GM21526 (cell line): ENCODE results near the gene CCDC183.
"Not testable (repeated sequence)": the region's sequence is repeated elsewhere in the genome, so short reads cannot be mapped to it uniquely, and the experiment has no call there.

Experiments
- ATAC-seq: cut with Tn5 transposase; IDR thresholded peaks from one replicate; pipeline ENCODE4 v1.9.1; 2021; ENCODE audit warnings: moderate library complexity; ENCODE audit not compliant: unreplicated experiment, low FRiP score

Gene CCDC183

DNA sequence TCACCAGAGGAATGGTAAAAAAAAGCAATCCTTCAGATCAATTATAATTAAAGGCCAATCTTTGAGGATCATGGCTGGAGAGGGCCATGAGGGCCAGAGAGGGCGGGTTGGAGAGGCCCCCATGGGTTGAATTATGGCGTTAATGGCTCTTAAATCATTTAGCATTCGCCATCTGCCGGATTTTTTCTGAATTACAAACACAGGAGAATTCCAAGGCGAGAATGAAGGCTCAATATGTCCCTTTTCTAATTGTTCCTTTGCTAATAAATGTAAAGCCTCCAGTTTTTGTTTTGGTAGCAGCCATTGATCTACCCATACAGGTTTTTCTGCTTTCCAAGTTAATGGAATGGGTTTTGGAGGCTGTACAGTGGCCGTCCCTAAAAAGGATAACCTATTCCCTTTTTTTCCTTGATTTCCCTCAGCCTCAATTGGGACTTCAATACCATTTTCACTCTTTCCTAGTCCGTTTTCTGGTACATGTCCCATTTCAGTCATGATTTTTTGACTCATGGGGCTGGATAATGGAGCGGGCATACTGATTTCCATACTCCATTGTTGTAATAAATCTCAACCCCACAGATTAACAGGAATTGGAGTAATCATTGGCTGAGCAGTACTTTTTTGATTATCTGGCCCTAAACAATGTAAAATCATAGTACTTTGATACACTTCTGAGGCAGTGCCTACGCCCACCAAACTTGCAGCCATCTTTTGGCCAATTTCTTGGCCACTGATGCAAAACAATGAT, 11.7 kb upstream of the CCDC183 start:
- ATAC-seq, result no peak

DNA sequence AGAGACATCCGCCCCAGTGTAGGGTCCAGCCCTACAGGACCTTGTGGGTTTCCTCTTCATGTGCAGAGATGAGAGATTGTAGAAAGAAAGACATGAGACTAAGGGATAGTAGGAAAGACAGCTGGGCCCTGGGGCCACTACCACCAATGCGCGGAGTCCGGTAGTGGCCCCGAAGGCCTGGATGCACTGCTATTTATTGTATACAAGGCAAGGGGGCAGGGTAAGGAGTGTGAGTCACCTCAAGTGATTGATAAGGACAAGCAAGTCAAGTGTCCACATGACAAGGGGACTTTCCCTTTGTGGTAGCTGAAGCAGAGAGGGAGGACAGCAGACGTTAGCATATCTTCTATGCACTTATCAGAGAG, 11.2 kb upstream of the CCDC183 start:
- ATAC-seq, result no peak

DNA sequence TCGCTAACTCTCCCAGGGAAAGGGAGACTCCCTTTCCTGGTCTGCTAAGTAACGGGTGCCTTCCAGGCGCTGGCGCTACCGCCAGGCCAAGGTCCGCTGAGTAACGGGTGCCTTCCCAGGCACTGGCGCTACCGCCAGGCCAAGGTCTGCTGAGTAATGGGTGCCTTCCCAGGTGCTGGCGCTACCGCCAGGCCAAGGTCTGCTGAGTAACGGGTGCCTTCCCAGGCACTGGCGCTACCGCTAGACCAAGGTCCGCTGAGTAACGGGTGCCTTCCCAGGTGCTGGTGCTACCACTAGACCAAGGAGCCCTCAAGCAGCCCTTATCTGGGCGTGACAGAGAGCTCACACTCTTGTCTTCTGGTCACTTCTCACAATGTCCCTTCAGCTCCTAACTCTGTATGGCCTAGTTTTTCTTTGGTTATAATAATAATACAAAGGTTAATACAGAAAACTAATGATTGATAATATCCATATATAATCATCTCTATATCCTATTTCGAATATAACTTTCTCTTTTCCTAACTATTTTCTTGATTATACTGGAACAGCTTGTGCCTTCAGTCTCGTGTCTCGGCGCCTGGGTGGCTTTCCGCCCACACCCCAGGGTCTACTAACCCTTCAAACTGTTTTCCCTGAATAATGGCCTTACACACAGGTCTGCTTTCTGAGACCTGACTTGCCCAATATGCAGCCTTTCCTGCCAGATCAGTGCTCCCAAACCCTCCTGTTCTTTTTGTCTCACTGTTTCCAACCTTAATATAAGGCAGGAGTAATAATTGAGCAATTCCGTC, 10.4 kb upstream of the CCDC183 start:
- not testable (repeated sequence) for ATAC-seq

DNA sequence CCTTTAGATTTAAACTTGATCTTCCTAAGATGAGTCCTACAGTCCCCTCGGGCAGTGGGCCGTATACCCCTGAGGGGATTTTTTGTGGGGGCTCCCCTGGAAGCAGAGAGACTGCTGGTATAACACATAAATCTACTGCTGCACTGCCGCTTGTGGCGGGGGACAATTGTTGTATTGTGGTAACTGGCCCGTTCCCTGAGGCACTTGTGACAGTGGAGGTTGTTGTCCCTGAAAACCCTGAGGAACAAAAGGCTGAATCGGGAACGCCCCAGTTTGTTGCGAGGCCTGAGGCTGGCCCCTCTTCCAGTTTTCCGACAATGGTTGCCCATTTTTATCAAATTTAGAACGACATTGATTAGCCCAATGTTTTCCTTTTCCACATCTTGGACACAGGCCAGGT, 9.7 kb upstream of the CCDC183 start:
- no peak for ATAC-seq

DNA sequence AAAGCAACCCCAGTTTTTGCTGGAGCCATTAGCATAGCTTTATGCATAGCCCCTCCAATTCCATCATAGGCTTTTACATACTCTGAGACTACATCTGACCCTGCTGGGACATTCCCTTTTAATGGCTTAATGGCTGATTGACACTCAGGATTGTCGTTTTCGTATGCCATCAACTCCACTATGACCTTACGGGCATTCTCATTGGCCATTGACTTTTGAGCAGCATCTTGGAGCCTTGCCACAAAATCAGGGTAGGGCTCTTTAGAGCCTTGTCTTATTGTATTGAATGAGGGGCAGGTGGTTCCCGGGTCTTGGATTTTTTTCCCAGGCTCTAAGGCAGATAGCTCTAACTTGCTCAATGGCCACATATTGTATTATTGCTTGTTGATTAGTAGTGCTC, 9.2 kb upstream of the CCDC183 start:
- ATAC-seq, result not testable (repeated sequence)

DNA sequence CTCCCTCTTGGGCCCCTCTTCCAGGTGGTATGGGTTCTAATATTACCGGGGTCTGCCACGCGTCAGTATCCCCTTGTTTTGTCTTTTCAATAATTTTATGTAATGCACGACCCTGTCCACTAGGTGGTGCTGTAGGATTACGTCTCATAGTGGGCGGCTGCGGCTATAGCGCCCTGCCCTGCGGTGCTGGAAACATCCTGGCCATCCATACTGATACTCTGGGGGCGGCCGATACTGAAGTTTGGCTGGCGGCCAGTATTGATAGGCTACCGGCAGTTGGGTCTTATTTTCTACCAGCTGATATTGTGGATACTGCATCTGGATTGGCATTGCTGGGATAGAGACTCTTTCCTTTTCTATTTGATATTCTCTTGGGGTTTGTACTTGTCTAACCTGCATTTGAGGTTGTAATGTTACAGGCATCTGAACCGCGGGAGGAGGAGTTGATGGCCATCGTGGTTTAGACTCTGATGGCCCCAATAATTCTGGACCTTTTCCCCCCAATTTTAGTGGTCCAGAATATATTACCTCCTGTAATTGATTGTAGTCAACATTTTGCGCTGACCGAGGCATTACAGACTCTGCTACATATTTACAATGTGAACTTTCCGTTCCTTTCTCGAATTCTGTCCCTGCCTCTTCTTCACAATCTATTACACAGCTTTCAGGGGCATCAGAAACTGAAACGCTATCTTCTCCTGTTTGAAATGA, 8.3 kb upstream of the CCDC183 start:
- no peak for ATAC-seq

DNA sequence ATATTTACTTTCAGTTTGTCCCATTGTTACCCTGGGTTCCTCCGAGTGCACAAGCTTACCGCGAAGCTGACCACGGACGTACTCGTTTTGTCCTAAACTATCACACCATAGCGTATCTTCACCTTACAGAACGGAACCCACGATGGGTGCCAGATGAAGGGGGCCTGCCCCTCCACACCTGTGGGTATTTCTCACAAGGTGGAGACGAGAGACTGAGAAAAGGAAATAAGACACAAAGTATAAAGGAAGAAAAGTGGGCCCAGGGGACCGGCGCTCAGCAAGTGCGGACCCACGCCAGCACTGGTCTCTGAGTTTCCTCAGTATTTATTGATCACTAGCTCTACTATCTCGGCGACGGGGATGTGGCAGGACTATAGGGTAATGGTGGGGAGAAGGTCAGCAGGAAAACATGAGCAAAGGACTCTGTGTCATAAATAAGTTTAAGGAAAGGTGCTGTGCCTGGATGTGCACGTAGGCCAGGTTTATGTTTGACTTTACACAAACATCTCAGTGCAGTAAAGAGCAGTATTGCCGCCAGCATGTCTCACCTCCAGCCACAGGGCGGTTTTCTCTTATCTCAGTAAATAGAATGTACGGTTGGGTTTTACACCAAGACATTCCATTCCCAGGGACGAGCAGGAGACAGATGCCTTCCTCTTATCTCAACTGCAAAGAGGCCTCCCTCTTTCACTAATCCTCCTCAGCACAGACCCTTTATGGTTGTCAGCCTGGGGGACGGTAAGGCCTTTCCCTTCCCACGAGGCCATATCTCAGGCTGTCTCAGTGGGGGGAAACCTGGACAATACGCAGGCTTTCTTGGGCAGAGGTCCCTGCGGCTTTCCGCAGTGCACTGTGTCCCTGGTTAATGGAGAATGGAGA, 7.3 kb upstream of the CCDC183 start:
- ATAC-seq, result not testable (repeated sequence)

DNA sequence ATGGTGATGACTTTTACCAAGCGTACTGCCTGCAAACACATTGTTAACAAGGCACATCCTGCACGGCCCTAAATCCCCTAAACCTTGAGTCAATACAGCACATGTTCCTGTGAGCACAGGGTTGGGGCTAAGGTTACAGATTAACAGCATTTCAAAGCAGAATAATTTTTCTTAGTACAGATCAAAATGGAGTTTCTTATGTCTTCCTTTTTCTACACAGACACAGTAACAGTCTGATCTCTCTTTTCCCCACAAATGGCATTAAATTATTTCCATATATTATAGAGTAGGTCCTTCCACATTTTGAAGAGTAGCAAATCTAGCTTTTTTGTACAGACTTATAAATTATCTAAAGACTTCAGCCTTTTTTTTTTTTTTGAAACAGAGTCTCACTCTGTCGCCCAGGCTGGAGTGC, 6.6 kb upstream of the CCDC183 start:
- ATAC-seq, result no peak

DNA sequence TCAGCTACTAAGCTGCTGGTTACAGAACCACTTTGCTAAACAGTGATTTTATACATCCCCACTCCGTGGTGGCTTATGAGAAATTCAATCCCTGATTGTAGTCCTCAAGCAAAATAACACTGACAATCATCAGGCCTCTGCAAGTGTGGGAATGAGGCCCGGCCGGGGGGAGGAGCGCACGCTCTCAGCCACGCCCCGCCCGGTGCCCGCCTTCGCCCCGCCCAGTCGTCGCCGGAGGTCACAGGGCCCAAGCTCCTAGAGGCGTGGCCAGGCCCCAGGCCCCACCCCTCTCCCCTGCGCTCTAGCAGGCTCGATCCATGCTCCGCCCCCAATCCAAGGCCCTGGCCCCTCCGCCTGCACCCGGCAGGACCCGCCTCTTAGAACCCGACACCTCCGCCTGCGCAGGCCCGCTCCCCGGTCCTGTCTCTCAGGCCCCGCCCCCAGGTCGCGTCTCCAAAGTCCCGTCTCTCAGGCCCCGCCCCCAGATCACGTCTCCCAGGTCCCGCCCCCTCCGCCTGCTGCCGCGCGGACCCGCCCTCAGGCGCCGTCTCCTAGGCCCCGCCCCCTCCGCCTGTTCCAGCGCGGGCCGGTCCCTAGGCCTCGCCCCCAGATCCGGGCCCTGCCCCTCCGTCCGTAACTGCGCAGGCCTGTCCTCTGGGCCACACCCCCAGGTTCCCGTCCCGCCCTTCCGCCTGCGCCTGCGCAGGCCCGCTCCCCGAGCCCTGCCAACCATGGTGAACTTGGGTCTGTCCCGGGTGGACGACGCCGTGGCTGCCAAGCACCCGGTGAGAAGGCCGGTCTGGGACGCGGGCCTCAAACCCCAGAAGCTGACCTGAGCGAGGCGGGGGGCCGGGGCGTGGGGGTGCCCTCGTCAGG, 5.3 kb upstream of the CCDC183 start, which contains the start of gene TMEM141:
TMEM141 (plus strand) TSS at position 705 of the 876 bp plus-strand sequence; CDS start at position 732, 27 bp downstream.
- peak; percentile 78 for ATAC-seq

DNA sequence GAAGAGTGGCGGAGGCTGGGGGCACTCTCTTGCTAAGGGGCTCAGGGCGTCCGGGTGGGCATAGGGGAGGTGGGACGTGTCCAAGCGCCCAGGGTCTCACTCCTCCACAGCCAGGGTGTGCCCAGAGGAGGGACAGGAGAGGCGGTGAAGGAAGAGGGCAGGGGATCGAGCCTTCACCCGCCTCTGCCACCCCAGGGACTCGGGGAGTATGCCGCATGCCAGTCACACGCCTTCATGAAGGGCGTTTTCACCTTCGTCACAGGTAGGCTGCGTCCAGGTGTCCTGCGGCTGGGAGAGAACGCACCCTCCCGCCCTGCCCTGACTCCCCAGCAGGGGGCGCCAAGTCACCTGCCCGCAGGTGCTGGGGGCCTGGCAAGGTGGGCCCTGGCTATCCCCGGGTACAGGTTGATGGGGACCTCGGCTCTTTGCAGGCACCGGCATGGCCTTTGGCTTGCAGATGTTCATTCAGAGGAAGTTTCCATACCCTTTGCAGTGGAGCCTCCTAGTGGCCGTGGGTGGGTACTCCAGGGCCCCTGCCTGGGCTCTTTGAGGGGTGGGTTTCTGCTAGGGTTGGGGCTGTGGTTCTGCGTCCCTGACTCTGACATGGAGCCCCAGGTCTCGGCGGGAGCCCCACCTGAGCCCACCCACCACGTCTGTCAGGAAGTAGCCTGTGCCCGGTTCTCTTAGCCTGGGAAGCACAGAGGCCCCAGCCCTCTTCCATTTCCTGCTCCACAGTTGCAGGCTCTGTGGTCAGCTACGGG, 4.4 kb upstream of the CCDC183 start:
- peak; percentile 21 for ATAC-seq

DNA sequence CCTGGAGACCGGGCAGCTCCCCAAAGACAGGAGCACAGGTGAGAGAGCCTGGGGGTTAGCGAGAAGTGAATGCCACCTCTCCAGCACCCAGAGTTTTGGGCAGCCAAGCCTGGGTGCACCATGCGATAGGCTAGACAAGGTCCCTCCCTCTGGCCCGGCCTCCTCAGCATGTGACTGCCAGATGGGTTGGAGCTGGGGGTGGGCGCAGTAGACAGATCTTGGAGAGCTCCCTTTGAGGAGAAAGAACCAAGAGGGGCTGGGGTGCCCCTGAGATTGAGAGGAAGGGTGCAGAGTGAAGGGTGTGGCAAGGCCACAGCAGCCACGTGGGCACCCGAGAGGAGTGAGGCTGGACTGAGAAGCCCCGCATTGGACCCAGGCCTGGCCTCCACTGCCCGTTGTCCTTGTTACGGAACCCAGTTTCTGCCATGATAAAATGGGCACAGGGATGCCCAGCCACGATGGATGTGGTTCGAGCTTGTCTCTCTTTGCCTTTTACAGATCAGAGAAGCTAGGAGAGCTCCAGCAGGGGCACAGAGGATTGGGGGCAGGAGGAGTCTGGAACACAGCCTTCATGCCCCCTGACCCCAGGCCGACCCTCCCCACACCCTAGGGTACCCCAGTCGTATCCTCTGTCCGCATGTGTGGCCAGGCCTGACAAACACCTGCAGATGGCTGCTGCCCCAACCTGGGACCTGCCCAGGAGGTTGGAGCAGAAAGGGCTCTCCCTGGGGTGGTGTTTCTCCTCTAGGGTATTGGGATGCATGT, 3.6 kb upstream of the CCDC183 start:
- ATAC-seq, result no peak

DNA sequence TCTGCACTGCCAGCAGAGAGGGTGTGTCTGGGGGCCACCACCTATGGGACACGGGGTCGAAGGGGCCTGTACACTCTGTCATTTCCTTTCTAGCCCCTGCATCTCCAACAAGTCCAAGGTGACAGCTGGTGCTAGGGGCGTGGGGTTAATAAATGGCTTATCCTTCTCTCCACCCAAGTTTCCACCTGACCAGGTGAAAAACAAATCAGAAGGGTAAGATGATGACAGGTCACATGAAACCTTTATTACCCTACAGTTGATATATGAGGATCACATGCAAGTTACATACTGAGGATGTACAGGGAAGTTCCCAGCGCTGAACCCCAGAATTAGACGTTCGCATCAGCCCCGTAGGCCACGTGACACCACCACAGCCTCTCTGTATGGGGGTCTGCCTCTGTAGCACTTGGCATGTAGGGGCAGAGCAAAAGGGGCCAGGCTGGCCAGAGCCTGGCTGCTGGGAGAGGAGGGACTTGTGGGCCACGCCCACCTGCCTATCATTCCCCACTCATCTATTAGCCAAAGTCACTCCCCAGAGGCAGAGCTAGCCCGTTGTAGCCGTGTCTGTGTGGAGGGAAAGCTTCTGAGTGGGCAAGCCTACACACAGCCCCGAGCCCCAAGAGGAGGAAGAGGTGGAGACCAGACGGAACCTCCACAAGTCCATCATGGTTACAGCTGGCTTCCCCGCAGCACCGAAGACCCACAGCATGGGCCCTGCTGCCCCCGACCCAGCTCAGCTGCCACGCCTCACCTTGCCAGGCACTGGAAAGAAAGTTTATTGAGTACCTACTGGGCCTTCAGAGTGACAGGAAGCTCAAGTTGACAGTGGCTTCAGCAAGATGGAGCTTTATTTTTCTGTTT, 2.8 kb upstream of the CCDC183 start:
- no peak for ATAC-seq

DNA sequence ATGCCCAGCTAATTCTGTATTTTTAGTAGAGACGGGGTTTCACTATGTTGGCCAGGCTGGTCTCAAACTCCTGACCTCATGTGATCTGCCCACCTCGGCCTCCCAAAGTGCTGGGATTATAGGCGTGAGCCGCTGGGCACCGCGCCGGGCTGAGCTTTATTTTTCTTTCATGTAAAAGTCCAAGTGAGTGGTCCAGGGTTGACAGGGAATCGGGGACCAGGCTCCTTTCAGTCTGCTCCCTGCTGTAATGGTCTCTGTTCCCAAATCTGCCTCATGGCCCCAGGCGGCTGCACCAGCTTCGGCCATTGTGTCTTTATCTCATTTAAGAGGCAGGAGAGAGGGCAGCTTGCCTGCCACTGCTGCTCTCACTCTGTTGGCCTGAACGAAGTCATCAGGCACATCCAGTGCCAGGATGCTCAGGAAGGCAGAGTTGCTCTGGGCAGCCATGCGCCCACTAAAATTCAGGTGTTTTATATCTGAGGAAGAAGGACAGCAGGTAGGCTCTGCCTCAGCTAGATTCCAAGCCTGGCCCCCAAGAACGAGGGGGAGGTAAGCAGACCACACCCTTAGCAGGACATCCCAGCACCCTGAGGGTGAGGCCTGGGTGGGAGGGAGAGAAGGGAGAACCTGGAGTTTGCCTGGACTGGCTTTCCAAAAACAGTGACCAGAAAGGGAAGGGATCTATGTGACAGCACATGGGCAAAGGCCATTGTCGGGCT, 1.7 kb upstream of the CCDC183 start:
- no peak for ATAC-seq

DNA sequence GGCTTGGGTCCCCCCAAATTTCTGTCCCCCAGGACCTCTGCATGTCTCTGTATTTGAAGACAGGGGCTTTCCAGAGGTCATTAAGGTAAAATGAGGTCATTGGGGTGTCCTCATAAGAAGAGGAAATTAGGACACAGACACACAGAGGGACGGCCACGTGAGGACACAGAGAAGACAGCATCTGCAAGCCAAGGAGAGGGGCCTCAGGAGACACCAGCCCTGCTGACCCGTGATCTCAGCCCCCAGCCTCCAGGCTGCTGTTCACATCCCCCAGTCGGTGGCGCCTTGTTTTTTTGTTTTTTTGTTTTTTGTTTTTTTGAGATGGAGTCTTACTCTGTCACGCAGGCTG, 1.2 kb upstream of the CCDC183 start:
- no peak for ATAC-seq

DNA sequence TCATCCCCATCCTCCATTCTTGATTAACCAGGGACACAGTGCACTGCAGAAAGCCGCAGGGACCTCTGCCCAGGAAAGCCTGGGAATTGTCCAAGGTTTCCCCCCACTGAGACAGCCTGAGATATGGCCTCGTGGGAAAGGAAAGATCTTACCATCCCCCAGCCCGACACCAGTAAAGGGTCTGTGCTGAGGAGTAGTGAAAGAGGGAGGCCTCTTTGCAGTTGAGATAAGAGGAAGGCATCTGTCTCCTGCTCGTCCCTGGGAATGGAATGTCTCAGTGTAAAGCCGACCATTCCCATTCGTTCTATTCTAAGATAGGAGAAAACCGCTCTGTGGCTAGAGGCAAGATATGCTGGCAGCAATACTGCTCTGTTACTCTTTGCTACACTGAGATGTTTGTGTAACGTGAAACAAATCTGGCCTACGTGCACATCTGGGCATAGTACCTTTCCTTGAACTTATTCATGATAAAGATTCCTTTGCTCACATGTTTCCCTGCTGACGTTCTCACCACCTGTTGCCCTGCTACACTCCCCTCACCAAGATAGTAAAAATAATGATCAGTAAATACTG, 723 bp downstream of the CCDC183 start:
- not testable (repeated sequence) for ATAC-seq

DNA sequence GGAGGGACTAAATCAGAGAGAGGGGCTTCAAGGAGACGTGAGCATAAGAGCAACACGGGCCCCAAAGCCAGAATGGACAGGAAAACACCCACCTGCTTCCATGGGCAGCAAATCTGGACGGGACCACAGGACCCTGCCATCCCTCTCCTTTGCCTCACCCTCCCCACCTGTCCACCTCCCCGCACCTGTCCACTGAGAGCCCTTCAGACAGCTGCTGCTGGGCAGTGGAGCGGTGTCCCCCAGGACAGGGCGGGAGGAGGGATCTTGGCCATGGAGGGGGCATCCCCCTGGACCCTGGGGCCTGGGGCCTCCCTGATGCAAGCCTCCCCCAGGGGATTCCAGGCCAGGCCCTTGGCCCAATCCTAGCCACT, 2.6 kb downstream of the CCDC183 start:
- no peak for ATAC-seq
